Retinal pigment epithelial cell (primary cell): ENCODE measurements around the gene IGFBP6.

Experiments used
- DNase-seq: peaks from one replicate; pipeline ENCODE4 v3.0.0-alpha.2; 2010; ENCODE audit warnings: low read depth
- H3K4me3 ChIP-seq: 2 replicates; pipeline ENCODE4 v1.5.1; 2011; ENCODE audit warnings: mild to moderate bottlenecking, low read length, control low read depth, moderate library complexity
- TF ChIP-seq, protein P1 (sequence below): conservative IDR thresholded peaks from 2 replicates; pipeline ENCODE4 v1.5.1; 2011; ENCODE audit warnings: low read depth, low read length, control low read depth, inconsistent platforms

IGFBP6 gene

DNA sequence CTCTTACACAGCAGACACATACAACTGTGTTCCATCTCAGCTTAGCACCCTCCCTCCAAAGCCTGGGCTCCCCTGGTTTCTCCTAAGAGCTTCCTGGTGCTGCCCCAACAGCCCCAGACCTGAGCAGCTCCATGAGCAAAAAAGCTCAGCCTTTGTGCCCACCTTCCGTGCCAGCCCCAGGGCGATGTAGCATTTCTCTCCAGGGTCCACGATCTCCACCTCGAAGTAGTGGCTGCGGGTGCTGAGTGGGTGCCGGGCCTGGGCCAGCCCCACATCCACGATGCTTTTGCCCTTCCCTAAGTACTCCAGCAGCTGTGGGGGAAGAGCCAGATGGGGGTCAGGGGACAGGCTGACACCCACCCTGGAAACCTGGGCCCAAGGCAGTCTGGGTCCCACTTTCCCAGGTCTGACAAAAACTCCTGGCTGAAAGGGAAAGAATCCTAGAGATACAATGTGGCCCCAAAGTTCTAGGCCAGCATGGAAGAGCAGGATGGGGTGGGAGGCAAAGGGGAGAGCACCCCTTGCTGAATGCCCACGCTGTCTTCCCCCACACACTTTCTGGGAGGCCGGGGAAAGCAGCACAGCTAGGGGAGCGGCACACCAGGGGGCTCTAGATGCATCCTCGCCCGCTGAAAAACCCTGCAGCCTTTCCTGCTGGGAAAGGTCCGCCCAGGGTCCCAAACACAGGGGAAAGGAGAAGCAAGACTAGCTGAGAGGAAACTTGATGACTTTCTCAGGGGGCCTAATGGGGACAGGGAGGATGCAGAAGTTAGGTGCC lies 29.3 kb upstream of the IGFBP6 start:
- DNase-seq = no peak
- TF ChIP-seq, protein P1, sequence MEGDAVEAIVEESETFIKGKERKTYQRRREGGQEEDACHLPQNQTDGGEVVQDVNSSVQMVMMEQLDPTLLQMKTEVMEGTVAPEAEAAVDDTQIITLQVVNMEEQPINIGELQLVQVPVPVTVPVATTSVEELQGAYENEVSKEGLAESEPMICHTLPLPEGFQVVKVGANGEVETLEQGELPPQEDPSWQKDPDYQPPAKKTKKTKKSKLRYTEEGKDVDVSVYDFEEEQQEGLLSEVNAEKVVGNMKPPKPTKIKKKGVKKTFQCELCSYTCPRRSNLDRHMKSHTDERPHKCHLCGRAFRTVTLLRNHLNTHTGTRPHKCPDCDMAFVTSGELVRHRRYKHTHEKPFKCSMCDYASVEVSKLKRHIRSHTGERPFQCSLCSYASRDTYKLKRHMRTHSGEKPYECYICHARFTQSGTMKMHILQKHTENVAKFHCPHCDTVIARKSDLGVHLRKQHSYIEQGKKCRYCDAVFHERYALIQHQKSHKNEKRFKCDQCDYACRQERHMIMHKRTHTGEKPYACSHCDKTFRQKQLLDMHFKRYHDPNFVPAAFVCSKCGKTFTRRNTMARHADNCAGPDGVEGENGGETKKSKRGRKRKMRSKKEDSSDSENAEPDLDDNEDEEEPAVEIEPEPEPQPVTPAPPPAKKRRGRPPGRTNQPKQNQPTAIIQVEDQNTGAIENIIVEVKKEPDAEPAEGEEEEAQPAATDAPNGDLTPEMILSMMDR = no peak
- no peak overlapping the region for H3K4me3 ChIP-seq

- DNase-seq = no peak
- TF ChIP-seq, protein P1 = no peak
- no peak overlapping the region for H3K4me3 ChIP-seq
Measured at GRCh38 chr12:53068811-53069585, 28.5 kb upstream of the IGFBP6 start.

DNA sequence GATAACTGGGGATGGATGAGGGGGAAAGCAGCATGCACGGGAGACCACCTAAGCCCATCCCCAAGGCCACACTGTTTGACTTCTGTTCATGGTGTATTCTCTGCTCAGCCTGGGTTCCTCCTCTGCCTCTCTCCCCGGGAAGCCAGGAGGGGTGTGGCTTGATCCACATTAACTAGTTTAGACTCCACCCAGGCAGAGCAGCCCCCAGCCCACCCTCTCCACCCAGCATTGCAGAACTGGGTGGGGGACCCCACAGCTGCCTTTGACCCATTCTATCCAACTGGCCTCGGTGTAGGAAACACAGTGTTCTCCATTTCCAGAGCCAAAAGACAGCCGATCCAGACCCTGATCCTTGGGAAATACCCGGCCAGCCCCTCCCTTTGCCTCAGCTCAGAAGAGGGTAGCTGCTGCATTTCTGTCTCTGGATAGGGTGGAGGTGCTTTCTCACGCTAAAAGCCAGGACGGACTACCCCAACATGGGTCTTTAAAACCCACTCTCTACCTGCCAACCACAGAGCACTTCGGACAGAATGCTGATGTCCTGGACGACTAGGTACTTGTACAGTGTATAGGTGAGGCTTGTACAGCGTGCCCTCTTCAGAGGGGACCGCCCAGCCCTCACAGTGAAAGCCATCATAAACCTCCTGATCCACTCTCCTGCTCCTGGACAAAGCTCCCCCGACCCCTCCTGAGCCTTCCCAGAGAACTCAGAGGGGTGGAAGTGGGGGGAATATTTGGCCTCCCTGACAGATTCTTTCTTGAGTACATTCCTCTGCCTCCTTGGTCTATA lies 27.7 kb upstream of the IGFBP6 start:
- no peak overlapping the region for H3K4me3 ChIP-seq
- no peak for DNase-seq
- TF ChIP-seq, protein P1 = no peak

GRCh38 chr12:53070877-53071492 lies 26.5 kb upstream of the IGFBP6 start:
- no peak for DNase-seq
- TF ChIP-seq, protein P1 = no peak
- H3K4me3 ChIP-seq = no peak overlapping the region

DNA sequence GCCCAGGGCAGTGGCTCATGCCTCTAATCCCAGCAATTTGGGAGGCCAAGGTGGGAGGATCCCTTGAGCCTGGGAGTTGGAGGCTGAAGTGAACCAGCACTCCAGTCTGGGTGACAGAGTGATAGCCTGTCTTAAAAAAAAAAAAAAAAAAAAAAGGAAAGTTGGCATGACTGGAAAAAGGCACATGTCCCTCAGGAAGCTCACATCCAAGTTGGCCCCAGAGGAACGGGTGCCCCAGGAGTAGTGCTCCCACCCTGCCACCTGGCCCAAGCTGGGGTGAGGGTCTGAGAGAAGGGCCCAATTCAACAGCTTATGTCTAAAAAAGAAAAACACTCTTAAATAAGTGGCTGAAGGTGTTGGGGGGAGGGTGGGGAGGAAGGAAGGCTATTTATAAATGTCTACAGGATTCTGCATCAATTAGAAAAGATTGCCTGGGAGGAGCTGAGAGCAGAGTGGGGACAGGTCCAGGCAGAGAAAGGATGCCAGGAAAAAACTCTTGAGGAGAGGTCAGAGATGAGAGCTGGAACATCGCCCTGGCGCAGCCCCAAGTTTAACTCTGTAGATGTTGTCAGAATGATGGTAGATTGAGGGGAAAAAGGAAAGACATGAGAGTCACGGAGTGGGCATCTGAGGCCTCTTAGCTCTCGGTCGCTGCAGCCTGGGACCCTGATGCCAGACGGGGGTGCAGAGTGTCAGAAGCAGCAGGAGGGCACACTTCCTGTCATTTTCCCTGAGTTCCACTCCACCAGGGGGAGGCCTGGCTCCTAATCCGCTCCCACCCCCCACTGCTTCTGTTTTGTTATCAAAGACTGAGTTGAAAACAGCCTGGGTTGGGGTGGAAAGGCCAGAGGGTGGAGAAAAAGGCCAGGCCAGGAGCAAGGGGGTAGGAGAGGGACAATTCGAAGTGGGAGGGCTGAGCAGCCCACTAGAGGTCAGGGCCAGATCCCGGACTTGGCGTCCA lies 25.6 kb upstream of the IGFBP6 start:
- no peak overlapping the region for H3K4me3 ChIP-seq
- no peak for DNase-seq
- TF ChIP-seq, protein P1 = peak; percentile 16

GRCh38 chr12:53073881-53074280 lies 23.6 kb upstream of the IGFBP6 start:
- no peak overlapping the region for H3K4me3 ChIP-seq
- no peak for DNase-seq
- TF ChIP-seq, protein P1 = no peak
